ENCODE measurements around the gene GABRB3.

GRCh38 chr15:26660241-26660640 lies 112.6 kb downstream of the GABRB3 start:
- TF ChIP-seq PPARA (CRISPR knock-in tag; IDR thresholded peaks at IDR 0.05; ENCODE audit: borderline replicate concordance) (no peak), RARB (CRISPR knock-in tag; IDR thresholded peaks at IDR 0.05) (no peak)

Data from SK-N-SH treated with all-trans-retinoic acid at 6 μM for 48 hours (cell line).